Vagina (tissue), 2 donors: ENCODE measurements around the gene CCDC85C.

Source experiments
- POLR2AphosphoS5 ChIP-seq, 2 donors: sonication (generic); formaldehyde crosslinking; IDR thresholded peaks; one replicate each; pipeline ENCODE4 v1.9.0; 2017; ENCODE audit warnings: antibody characterized with exemption in 2 of 2, mild to moderate bottlenecking in 2 of 2, low read depth in 1 of 2; ENCODE audit not compliant: insufficient read depth in 1 of 2
- TF ChIP-seq, protein P1 (sequence below), 3 experiments: fragments of 450-650 bp in 2 of 3; fragments of 200-600 bp in 1 of 3; sonication (generic) in 1 of 3; IDR thresholded peaks; one replicate each; pipeline ENCODE4 v1.5.1; 2017 to 2019; ENCODE audit warnings: antibody characterized with exemption in 3 of 3, mild to moderate bottlenecking in 2 of 3, moderate library complexity in 2 of 3

- no peak for TF ChIP-seq POLR2AphosphoS5 (IDR thresholded peaks at IDR 0.05; ENCODE audit: insufficient read depth in 1 of 2, low read depth in 1 of 2)
- TF ChIP-seq, protein P1, sequence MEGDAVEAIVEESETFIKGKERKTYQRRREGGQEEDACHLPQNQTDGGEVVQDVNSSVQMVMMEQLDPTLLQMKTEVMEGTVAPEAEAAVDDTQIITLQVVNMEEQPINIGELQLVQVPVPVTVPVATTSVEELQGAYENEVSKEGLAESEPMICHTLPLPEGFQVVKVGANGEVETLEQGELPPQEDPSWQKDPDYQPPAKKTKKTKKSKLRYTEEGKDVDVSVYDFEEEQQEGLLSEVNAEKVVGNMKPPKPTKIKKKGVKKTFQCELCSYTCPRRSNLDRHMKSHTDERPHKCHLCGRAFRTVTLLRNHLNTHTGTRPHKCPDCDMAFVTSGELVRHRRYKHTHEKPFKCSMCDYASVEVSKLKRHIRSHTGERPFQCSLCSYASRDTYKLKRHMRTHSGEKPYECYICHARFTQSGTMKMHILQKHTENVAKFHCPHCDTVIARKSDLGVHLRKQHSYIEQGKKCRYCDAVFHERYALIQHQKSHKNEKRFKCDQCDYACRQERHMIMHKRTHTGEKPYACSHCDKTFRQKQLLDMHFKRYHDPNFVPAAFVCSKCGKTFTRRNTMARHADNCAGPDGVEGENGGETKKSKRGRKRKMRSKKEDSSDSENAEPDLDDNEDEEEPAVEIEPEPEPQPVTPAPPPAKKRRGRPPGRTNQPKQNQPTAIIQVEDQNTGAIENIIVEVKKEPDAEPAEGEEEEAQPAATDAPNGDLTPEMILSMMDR (IDR thresholded peaks at IDR 0.05), result no peak
These were observed 17.1 kb downstream of the CCDC85C start for GRCh38 chr14:99586761-99587459.
